Psoas muscle (tissue), 8 donors: Measurements from ENCODE around the gene ZFP30. TPM values are rescaled to one million over a fixed set of nuclear protein-coding genes. Genes with fewer than 3 reads are reported as not detected.

ENCODE experiments used
- ATAC-seq, 4 donors: fragments of 200-7000 bp; cut with Tn5 transposase; one replicate each; pipeline ENCODE4 v1.9.1; 2020; ENCODE audit warnings: moderate library complexity in 3 of 4, mild to moderate bottlenecking in 2 of 4
- DNase-seq, 2 donors: peaks; one replicate each; pipeline ENCODE4 v3.0.0-alpha.2; 2020
- H3K27ac ChIP-seq: fragments of 200-600 bp; one replicate; pipeline ENCODE4 v1.8.0; 2022
- H3K27me3 ChIP-seq, 3 donors: fragments of 200-600 bp in 1 of 3; one replicate each; pipeline versions ENCODE4 v1.6.1 to v1.8.0; 2013 to 2022; ENCODE audit warnings: low read length in 2 of 3, mild to moderate bottlenecking in 2 of 3, moderate library complexity in 1 of 3; ENCODE audit not compliant: insufficient read depth in 3 of 3
- H3K36me3 ChIP-seq, 2 donors: fragments of 200-600 bp in 1 of 2; one replicate each; pipeline versions ENCODE4 v1.6.1 to v1.8.0; 2013 to 2022; ENCODE audit warnings: low read depth in 1 of 2, mild to moderate bottlenecking in 1 of 2, moderate library complexity in 1 of 2; ENCODE audit not compliant: insufficient read depth in 1 of 2
- H3K4me1 ChIP-seq: fragments of 200-600 bp; one replicate; pipeline ENCODE4 v1.8.0; 2022
- H3K4me3 ChIP-seq: fragments of 200-600 bp; one replicate; pipeline ENCODE4 v1.8.0; 2022; ENCODE audit warnings: mild to moderate bottlenecking
- H3K9me3 ChIP-seq: fragments of 200-600 bp; one replicate; pipeline ENCODE4 v1.8.0; 2022
- CTCF ChIP-seq: fragments of 200-600 bp; IDR thresholded peaks from one replicate; pipeline ENCODE4 v1.8.0; 2022; ENCODE audit warnings: antibody characterized with exemption
- WGBS, 3 donors: extraction: QIAGEN DNeasy Blood & Tissue Kit; methylation state at CpG; one replicate each; pipeline versions ENCODE4 v1.1.6 to v1.1.7; 2013; 5-methylcytosine and 5-hydroxymethylcytosine counted together
- intact Hi-C, 2 donors: fragments of 100-400 bp; cut with DNase I; formaldehyde crosslinking; loops; one replicate each; pipeline versions ENCODE4 v1.11.0 to v1.14.2; 2022
- long read RNA-seq, 2 donors: library from polyadenylated mRNA; unstranded; transcript quantifications; one replicate each; pipeline ENCODE4 v2.0.0, GENCODE V29; 2021
- polyA plus RNA-seq, 3 donors: library from polyadenylated mRNA; stranded (reverse); fragments of 200-250 nt; gene quantifications; one replicate each; pipeline ENCODE4 v1.2.3, GENCODE V29; 2013
- total RNA-seq, 4 donors: library from RNA; stranded (reverse); fragmentation: NEBNext Ultra II Directional in 2 of 4; extraction: Animal tissue kit (Norgen Biotek cat#: 25700) in 2 of 4; gene quantifications; one replicate each; pipeline versions ENCODE4 v1.2.1 to v1.2.4, GENCODE V29; 2021 to 2023
- donor health status: healthy with polysubstance abuse.
- donor health status: DM: no; HTN: no; CAD: no; lungs with moderate emphysema.
- donor health status: Bipolar disorder and iron deficiency.
- donor health status: healthy.
- donor health status: DM: yes; HTN: yes; CAD: no.
- donor health status: DM: no; HTN: no; CAD: no.
- donor health status: DM: no; HTN: no; CAD: no.
- donor health status: DM: yes; HTN: yes; CAD: no.

ZFP30 gene
- total RNA-seq (1 to 10 TPM; 3.2 to 6.8 (median 5.1) TPM), polyA plus RNA-seq (1 to 10 TPM; 1.0 to 5.6 (median 1.6) TPM)
- long read RNA-seq, donor 1, partial matches to known transcripts = 0 of 1 reads
- long read RNA-seq, donor 1, other reads (novel, unspliced or antisense) = 1 of 1 reads
- long read RNA-seq, donor 2 = 0 reads

DNA sequence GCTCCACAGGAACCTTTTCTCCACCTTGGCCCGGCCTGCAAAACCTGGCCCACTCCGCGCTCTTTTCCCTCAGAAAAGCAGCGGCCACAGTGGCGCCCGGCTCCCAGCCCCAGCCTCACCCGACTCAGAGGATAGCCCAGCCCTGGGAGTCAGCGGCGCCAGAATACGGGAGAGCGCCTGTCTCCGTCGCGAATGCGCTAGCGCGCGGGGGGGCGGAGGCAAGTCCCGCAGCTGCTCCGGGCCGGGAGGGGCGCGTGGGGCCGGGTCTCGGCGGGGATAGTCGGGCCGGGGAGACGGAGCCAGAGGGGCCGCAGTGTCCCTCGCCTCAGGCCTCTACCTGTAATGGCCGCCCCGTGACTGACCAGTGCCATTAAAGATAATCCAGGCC is at the start of gene ZFP30:
Gene ZFP30, minus strand, starts transcription at position 165 of the 388 bp plus-strand sequence. CDS start 7,643 bp downstream, outside the sequence.
- intact Hi-C loops = loop anchor here (5.0 to 10.0 kb wide), 4 partner anchors 37 to 188 kb away; partner anchors contain the start of genes ZNF540 (in 2 of the 2), ZNF571 (in 2 of the 2), ZNF569 (in 1 of the 2) and ZNF570 (in 1 of the 2)
- peak within 1 kb of the TSS; percentile 75 for H3K4me3 ChIP-seq
- peak; percentile 91 to 96 (median 94) for ATAC-seq
- TF ChIP-seq CTCF = no peak
- H3K27me3 ChIP-seq = no peaks in the 10 kb centered on the region
- peak; percentile 88 to 95 for DNase-seq
- no peaks in the 10 kb centered on the region for H3K36me3 ChIP-seq
- H3K4me1 ChIP-seq = peaks cover 15% of the 10 kb centered on the region
- WGBS, 3 donors = 0 to 1% (median 1%) methylated on average over 31 to 34 of the region's 34 CpGs
- H3K27ac ChIP-seq = peak within 1 kb of the TSS; percentile 90
- H3K9me3 ChIP-seq = no peaks in the 10 kb centered on the region

- no peak for TF ChIP-seq CTCF
- no peak for DNase-seq
- Histone ChIP-seq H3K9me3 (peaks cover 41% of the 10 kb centered on the region), H3K27me3 (no peaks in the 10 kb centered on the region), H3K27ac (no peak overlapping the region), H3K36me3 (peaks cover 6 to 51% of the 10 kb centered on the region in 2 donors), H3K4me1 (no peaks in the 10 kb centered on the region), H3K4me3 (no peak overlapping the region)
- intact Hi-C loops = no loop called here
- ATAC-seq = no peak
- WGBS, 3 donors = 61 to 70% (median 65%) methylated on average over 5 of the region's 5 CpGs
Observed at GRCh38 chr19:37699057-37699456, 43.8 kb upstream of the ZFP30 start.

- no peak for TF ChIP-seq CTCF
- H3K9me3 ChIP-seq = peaks cover 41% of the 10 kb centered on the region
Observed at GRCh38 chr19:37698216-37698615, 43.0 kb upstream of the ZFP30 start.

DNA sequence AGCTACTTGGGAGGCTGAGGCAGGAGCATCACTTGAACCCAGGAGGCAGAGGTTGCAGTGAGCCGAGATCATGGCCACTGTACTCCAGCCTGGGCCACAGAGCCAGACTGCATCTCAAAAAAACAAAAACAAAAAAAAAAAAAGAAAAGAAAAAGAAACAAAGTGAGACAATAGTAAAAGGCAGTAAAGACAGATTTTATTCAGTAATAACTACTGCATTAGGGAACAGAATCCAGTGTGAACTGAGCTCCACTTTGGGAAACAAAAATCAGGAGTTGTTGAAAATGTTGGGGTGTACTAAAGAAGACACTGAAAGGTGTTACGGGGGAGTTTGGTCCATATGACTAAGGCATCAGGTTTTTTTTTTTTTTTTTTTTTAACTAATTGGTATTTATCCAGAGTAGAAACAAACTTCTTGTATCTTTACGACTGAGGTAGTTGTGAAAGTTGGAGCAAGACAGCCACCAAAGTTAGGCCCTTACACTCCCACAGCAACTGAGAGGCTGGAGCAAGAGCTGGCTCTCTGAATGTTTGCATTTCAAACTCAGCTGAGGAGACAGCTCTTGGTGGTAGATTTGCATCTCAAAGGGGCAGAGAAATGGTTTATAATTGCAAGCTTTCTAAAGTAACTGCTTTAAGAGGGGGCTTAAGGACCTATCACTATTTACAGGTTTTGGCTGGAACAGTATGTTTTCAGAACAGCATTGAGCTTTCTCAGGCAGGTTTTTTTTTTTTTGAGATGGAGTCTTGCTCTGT is 40.1 kb upstream of the ZFP30 start:
- no peak for DNase-seq
- 80 to 86% (median 83%) methylated on average over 3 of the region's 3 CpGs for WGBS, 3 donors
- Histone ChIP-seq H3K4me1 (peaks cover 3% of the 10 kb centered on the region), H3K9me3 (peaks cover 30% of the 10 kb centered on the region), H3K27me3 (no peaks in the 10 kb centered on the region), H3K4me3 (no peak overlapping the region), H3K36me3 (peaks cover 6 to 33% of the 10 kb centered on the region in 2 donors), H3K27ac (no peak overlapping the region)
- intact Hi-C loops = no loop called here
- TF ChIP-seq CTCF = no peak
- no peak for ATAC-seq

More at GRCh38 chr19:37698216-37698615, 43.0 kb upstream of the ZFP30 start:
- H3K4me3 ChIP-seq = no peak overlapping the region
- DNase-seq (no peak), ATAC-seq (no peak)
- 39 to 52% (median 45%) methylated on average over 6 of the region's 6 CpGs for WGBS, 3 donors
- no peaks in the 10 kb centered on the region for H3K27me3 ChIP-seq
- intact Hi-C loops = no loop called here
- no peaks in the 10 kb centered on the region for H3K4me1 ChIP-seq
- H3K36me3 ChIP-seq = peaks cover 6 to 43% of the 10 kb centered on the region in 2 donors
- H3K27ac ChIP-seq = no peak overlapping the region
